Dermis microvascular lymphatic vessel endothelial cell (primary cell): Measurements from ENCODE around the gene XRCC1. TPM values are rescaled to one million over a fixed set of nuclear protein-coding genes. Genes with fewer than 3 reads are reported as not detected.
A peak's percentile ranks its signal among the peaks of the same experiment; 100 is the strongest.
"Not testable (repeated sequence)": the region's sequence is repeated elsewhere in the genome, so short reads cannot be mapped to it uniquely, and the experiment has no call there.

Experiments used
- DNase-seq, 2 donors: peaks; one replicate each; pipeline versions ENCODE4 v3.0.0 to v3.0.0-alpha.2; 2010; ENCODE audit warnings: low read depth in 2 of 2
- total RNA-seq: library from RNA; depleted of rRNA; stranded (reverse); fragments of >200 nt; gene quantifications from 2 replicates; pipeline ENCODE4 v1.2.1, GENCODE V29; 2014

The XRCC1 gene
- total RNA-seq, 1 donor from 2014 or later: 13.6 TPM

GRCh38 chr19:43546581-43546980 is 28.7 kb downstream of the XRCC1 start:
- no peak for DNase-seq

GRCh38 chr19:43545981-43546380 is 29.3 kb downstream of the XRCC1 start:
- DNase-seq: no peak

GRCh38 chr19:43545276-43545675 is 30.1 kb downstream of the XRCC1 start:
- DNase-seq: no peak

GRCh38 chr19:43544077-43544476 is 31.2 kb downstream of the XRCC1 start:
- no peak for DNase-seq

DNA sequence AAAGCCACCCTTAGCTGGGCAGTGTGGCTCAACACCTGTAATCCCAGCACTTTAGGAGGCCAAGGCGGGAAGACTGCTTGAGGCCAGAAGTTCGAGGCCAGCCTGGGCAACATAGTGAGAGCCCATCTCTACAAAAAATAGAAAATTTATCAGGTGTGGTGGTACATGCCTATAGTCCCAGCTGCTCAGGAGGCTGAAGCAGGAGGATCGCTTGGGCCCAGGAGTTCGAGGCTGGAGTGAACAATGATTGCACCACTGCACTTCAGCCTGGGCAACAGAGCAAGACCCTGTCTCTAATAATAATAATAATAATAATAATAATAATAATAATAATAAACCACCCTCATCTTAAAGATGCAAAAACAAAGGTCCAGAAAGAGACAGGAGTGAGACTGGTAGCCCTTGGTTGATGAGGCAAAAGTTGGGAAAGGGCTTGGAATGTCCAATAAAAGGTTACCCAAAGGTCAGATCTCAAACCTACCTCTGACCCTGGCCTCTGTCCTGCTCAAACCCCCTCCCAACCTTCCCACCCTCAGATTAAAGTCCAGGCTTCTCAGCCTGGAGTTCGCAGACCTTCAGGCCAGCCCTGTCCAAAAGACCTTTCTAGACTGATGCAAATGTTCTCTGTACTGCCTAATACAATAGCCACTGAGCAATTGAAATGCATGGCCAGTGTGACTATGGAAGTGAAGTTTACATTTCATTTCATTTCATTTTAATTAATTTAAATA is 33.2 kb downstream of the XRCC1 start:
- DNase-seq: no peak

GRCh38 chr19:43540381-43540780 is 34.9 kb downstream of the XRCC1 start:
- DNase-seq: no peak

DNA sequence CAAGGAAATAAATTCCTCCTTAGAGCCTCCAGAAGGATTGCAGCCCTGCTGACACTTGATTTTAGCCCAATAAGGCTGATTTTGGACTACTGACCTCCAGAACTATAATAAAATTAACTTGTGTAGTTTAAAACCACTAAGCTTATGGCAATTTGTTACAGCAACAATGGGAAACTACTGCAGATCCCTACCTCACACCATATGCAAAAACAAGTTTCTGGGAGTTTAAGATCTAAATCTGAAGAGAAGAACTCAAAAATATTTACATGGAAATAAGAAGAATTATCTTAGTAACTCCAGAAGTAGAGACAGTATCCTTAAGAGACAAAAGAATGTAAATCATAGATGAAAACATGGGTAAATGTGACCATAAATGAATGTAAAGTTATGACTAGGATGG is 36.4 kb downstream of the XRCC1 start:
- no peak for DNase-seq

GRCh38 chr19:43534816-43535761 is 40.2 kb downstream of the XRCC1 start:
- DNase-seq: peak; percentile 43 to 75

- no peak for DNase-seq
Measured at GRCh38 chr19:43534305-43534815, 41.0 kb downstream of the XRCC1 start.

DNA sequence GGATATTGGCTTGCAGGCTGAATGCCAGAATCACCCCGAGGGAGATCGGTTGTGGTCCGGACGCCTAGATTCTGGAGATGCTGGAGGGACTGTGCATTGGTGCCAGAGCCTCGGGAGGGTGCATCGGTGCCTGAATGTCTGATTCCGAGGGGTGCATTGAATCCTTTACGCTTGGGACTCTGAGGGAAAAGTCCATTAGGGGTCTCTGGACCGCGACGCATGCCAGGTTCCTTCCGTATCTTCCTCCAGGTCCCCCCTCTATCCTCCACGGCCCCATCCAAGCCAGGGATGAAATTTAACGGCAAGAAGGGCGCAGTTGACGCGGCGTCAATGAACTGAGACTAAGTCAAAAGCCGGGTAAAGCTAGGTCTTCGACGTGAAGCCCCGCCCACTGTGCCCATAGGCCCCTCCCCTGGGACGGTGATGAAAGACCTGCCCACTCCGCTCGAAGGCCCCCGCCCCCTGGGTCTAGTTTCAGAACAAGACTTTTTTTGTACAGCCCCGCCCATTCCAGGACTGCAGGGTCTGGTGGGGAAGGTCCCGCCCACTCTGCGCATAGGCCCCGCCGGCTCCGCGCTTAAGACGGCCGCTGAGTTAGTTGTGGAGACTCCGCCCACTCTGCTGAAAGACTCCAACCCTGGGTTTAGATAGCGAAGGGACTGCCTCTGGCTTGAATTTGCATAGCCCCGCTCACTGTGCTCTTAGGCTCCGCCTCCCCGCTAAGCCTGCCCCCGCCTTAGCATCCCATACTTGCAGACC is 41.6 kb downstream of the XRCC1 start:
- DNase-seq: peak; percentile 97 to 100

DNA sequence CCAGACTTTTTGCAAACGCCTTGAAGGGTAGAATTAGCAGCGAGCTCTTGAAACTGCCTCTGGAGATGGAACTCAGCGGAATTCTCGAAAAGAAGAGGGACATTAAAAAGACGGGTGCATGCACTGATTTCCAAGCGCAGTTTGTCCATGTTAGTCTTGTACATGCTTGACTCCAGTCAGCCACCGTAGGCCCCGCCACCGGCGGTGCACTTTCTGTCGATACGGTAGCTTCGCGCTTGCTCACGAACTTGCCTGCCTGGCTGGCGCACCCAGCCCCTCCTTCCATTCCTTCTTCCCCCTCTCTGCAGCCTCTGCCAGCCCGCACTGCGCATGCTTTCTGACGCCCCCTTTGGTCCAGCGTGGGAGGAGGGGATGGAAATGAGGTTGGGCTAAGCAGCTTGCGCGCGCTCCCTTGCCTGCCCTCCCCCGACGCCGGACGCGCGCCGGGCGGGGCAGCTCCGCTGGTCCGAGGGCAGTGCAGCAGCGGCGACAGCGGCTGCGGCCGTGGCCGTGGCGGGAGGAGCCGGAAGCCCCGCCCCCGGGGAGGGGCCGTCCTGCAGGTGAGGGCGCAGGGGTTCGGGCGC is 42.3 kb downstream of the XRCC1 start, which contains the start of gene ZNF575:
Gene ZNF575 (plus strand): TSS at position 227 of the 584 bp plus-strand sequence. CDS start 1,235 bp downstream, outside the sequence.
- peak; percentile 90 to 92 for DNase-seq

DNA sequence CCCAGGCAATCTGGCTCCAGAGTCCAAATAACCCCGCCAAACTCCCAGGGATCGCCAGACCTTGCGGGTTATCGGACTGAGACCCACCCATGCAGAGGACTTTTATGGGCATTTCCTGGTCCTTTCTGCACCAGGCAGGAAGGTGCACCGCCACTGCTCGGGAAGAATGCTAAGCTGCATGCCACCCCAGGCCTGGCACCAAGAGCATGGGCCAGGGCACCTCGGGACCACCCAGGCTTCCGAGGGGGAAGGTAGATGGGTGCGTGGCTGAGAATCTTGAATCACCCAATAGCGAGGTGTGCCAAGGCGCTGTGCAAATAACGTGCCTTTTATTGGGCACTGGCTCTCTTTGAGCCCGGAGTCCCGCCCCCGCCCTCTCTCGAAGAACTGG is 42.8 kb downstream of the XRCC1 start:
- peak in 1 of 2 donors; percentile 7 for DNase-seq

DNA sequence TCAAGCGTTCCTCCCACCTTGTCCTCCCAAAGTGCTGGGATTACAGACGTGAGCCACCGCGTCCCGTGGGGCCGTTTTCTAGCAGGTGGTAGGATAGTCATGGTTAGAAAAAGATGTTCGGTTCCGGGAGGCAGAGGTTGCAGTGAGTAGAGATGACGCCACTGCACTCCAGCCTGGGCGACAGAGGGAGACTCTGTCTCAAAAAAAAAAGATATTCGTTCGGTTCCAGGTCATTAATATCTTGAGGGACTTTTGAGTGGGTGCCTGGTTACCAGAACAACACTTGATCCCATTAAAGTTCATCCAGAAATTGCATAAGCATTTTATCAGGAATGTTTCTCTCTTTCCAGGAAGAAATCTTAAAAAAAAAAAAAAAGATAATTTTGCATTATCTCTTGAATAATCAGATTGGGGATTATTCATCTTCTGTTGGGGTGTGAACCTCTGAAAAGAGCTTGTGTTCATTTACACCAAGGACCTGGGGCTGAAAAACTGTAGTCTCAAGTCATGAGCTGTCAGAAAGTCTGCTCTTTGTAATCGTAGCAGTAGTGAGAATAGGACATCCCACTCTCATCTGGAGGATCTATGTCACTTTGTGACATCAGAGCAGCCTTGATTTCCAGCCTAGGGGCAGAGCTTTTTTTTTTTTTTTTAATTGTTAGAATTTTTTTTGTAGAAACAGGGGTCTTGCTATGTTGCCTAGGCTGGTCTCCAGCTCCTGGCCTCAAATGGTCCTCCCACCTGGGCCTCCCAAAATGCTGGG is 47.3 kb downstream of the XRCC1 start:
- no peak for DNase-seq

DNA sequence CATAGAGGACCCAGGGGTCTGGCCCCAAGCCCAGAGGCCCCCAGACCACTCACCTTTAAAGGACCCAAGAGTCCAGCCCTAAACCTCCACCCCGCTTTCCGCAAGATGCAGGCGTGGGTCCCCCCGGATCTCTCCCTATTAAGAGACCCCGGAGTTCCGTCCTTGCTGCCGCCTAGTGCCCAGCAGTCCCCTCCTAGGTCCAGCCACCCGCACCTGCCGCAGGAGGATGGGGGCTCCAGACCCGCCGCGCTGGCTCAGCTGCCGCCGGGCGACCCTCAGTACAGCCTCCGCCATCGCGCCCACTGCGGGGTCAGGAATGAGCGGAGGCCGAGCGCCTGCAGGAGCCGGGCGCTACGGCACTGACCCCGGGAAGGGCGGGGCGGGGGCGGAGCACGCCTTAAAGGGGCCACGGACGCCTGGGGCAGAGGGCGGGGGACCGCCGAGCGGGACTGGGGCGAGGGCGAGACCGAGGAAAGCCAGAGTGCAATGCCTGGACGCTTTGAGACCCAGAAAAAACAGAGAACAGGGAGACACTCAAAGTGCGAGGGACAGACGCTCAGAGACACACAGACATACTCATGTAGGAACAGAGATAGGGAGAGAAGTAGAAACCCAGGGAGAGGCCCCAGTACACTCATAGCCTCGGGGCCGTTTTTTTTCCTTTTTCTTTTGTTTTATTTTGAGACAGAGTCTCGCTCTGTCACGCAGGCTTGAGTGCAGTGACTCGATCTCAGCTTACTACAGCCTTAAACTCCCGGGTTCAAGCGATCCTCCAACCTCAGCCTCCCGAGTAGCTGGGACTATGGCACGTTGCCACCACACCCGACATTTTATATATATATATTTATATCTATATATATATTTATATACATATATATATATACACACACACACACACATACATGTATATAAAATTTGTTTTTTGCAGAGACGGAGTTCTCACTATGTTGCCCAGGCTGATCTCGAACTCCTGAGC is 48.2 kb downstream of the XRCC1 start, which contains the start of gene ETHE1:
Gene ETHE1 (minus strand): TSS at position 318 of the 976 bp plus-strand sequence. CDS start 24 bp downstream, at position 294.
- peak in 1 of 2 donors; percentile 61 for DNase-seq

DNA sequence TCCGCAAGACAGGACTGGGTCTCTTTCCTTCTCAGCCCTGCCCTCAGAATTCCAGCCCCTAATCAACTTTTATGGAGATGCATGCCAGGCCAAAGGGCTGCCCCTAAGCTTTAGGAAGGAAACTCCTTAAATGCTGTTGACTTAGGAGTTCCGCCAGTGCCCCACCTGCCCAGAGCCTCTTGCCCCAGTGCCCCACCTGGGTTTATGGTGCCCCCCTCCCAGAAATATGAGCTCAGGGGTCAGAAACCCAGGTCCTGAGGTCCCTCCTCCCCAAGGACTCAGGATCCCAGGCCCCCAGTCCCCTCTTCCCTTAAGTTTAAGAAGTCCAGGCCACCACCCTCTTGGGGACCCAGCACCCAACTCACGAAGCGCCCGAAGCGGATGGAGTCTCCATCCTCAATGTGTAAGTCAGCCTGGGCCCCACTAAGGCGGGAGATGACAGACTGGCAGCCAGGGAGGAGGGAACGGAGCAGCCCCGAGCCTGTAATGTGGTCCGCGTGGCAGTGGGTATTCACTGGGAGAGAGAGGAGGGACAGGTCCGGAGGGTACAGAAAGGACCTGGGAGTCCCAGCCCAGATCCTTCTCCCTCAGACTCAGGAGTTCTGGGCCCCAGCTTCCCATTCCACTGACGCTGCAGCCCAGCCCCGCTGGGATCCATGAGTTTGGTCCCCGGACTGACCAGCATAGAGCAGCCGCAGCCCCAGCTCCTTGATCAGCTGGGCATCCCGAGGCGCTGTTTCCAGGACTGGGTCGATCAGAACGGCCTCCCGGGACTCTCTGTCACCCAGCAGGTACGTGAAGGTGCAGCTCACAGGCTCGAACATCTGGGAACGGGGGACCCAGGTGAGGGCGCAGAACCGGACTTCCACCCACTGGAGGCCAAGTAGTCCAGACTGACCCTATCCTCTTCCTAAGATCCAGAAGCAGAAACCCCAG is 49.2 kb downstream of the XRCC1 start:
- peak in 1 of 2 donors; percentile 20 for DNase-seq

DNA sequence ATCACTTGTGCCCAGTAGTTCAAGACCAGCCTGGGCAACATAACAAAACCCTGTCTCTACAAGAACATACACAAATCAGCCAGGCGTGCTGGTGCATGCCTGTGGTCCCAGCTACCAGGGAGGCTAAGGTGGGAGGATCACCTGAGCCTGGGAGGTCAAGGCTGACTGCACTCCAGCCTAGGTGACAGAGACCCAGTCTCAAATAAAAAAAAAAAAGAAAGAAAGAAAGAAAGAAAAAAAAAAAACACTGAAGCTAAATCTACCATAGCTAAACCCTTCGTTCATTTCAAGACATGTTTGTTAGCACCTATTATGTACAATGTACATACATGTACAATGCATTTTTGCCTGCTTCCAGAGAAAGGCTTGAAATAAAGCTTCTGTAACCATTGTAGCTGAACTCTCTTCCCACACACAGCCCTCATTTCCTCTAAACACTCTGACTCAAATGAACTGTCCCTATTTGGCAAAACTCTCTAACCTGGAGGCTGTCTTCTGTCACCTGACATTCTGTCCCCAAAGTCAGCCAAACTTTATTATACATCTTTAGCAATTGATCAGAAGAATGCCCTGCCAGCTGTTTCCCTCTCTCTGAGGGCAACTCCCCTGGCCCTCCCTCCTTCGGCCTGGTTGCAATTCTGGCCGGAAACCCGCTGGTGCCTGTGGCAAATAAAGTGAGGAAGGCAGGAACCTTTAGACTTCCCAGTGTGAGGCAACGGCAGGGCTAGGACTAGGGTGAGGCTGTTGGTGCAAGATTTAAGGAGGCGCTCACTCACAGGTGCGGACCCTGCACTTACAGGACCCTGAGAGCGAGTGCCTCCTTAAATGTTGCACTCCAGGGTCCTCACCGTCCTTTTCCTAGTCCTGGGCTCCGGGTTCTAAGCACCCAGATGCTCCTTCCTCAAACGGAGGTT is 50.1 kb downstream of the XRCC1 start:
- peak; percentile 32 to 43 for DNase-seq

DNA sequence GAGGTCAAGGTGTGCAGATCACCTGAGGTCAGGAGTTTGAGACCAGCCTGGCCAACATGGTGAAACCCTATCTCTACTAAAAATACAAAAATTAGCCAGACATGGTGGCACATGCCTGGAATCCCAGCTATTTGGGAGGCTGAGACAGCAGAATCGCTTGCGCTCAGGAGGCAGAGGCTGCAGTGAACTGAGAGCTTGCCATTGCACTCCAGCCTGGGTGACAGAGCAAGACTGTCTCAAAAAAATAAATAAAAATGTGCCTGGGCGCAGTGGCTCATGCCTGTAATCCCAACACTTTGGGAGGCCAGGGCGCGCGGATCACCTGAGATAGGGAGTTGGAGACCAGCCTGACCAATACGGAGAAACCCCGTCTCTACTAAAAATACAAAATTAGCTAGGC is 51.6 kb downstream of the XRCC1 start:
- not testable (repeated sequence) for DNase-seq
